ENCODE results near the gene POLR3H.
A peak's percentile ranks its signal among the peaks of the same experiment; 100 is the strongest.
"Not testable (repeated sequence)": the region's sequence is repeated elsewhere in the genome, so short reads cannot be mapped to it uniquely, and the experiment has no call there.

The POLR3H gene

DNA sequence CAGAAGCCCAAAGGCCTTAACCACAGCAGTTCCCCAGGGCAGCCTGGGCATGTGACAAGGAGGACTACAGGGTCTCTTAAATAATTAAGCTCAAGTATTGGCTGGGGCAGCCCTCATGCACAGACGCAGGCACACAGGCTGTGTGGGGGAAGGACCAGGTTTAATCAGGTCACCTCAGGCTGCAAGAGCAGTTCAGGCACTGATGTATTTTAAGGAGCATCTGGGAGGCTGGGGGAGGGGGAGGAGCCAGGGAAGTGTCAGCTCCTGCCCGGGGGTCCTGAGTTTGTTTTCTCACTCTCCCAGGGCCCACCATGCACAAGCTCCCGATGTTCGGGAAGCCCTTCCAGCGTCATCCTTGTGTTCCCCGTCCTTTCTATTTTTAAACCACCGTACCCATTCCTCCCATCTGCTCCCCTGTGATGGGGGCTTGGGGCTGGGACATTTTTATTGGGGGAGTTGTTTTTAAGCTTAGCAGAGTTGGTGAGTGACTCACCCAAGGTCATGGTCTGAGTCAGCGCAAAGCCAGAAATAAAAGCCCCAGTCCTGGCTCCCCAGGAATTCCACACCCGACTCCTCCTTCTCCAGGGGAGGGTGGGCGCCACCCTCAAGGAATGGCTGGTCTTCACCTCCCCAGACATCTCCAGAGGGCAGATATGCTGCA lies 18.9 kb upstream of the POLR3H start:
- H3K4me1 ChIP-seq (ENCODE audit: control insufficient read depth, insufficient read depth, low read length), result peaks cover 53% of the 10 kb centered on the region
- peak overlapping the region; percentile 79 for H3K4me2 ChIP-seq (ENCODE audit: low read length)
- peak overlapping the region; percentile 58 for H3K9ac ChIP-seq (ENCODE audit: low read depth, low read length)
- H3K36me3 ChIP-seq (ENCODE audit: insufficient read depth, low read length), result no peaks in the 10 kb centered on the region
- peak overlapping the region; percentile 52 for H3K4me3 ChIP-seq (ENCODE audit: low read length)
- no peaks in the 10 kb centered on the region for H3K27me3 ChIP-seq (ENCODE audit: control insufficient read depth, insufficient read depth, low read length)
- no peaks in the 10 kb centered on the region for H3K9me3 ChIP-seq (replicated peaks; ENCODE audit: low read length)

DNA sequence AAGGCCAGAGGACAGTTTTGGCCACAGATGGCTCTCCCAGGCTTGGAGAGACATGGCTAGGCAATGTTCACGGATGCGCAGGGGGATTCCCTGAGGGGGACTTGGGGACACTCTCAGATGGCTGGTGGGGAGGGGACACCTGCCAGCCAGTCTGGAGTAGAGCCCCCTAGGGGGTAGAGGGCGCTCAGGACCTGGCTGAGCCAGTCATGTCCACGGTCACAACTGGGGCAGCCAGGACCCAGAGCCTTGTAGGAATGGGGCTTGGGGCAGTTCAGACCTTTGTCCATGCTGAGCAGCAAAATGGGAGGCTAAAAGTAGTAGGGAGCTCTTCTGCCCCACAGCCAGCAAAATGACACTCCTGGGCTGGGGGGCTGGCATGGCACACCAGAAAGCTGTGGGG lies 18.2 kb upstream of the POLR3H start:
- peak overlapping the region; percentile 58 for H3K9ac ChIP-seq (ENCODE audit: low read depth, low read length)
- H3K4me1 ChIP-seq (ENCODE audit: control insufficient read depth, insufficient read depth, low read length), result peaks cover 60% of the 10 kb centered on the region
- no peaks in the 10 kb centered on the region for H3K27me3 ChIP-seq (ENCODE audit: control insufficient read depth, insufficient read depth, low read length)
- H3K9me3 ChIP-seq (replicated peaks; ENCODE audit: low read length), result no peaks in the 10 kb centered on the region
- no peaks in the 10 kb centered on the region for H3K36me3 ChIP-seq (ENCODE audit: insufficient read depth, low read length)
- H3K4me3 ChIP-seq (ENCODE audit: low read length), result no peak overlapping the region
- H3K4me2 ChIP-seq (ENCODE audit: low read length), result peak overlapping the region; percentile 79

DNA sequence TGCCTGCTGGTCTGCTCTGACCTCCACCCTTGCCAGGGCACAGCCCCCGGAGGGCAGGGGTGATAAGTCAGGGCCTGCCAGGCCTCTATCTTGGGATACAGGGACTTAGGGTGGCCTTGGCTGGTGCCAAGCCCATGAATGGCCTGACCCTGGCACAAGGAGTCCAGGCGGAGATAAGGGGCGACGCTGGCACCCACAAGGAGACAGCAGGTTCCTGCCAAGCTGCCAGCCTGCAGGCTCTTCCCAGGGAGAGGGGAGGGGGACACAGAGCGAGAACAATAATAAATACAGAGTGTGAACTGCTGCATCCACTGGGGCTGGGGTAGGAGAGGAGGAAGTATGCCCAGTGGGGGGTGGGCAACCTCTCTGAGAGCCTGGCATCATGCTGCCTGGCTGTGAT lies 17.5 kb upstream of the POLR3H start:
- H3K9ac ChIP-seq (ENCODE audit: low read depth, low read length), result peak overlapping the region; percentile 20
- H3K4me2 ChIP-seq (ENCODE audit: low read length), result peak overlapping the region; percentile 60
- H3K4me3 ChIP-seq (ENCODE audit: low read length), result no peak overlapping the region
- H3K27me3 ChIP-seq (ENCODE audit: control insufficient read depth, insufficient read depth, low read length), result no peaks in the 10 kb centered on the region
- H3K4me1 ChIP-seq (ENCODE audit: control insufficient read depth, insufficient read depth, low read length), result peaks cover 65% of the 10 kb centered on the region
- H3K36me3 ChIP-seq (ENCODE audit: insufficient read depth, low read length), result no peaks in the 10 kb centered on the region
- H3K9me3 ChIP-seq (replicated peaks; ENCODE audit: low read length), result no peaks in the 10 kb centered on the region

DNA sequence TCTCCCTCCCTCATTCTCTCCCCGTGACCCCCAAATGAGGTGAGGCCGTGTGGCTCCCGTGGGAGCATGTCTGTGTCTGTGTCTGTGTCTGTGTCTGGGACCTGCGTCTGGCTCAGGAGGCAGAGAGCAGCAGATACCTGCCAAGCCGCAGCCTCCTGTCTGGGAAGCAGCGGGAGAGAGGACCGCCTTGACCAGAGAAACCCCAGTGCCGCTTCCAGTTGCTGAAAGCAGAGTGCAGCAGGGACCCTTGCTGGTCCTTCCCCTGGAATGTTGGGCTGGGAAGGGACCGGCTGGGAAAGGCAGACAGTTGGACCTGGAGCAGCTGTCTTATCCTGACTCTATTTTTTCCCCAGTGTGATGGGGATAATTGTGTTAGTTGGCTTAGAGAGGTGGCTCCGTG lies 17.1 kb upstream of the POLR3H start:
- H3K4me1 ChIP-seq (ENCODE audit: control insufficient read depth, insufficient read depth, low read length), result peaks cover 70% of the 10 kb centered on the region
- peak overlapping the region; percentile 60 for H3K4me2 ChIP-seq (ENCODE audit: low read length)
- no peaks in the 10 kb centered on the region for H3K27me3 ChIP-seq (ENCODE audit: control insufficient read depth, insufficient read depth, low read length)
- H3K36me3 ChIP-seq (ENCODE audit: insufficient read depth, low read length), result no peaks in the 10 kb centered on the region
- no peaks in the 10 kb centered on the region for H3K9me3 ChIP-seq (replicated peaks; ENCODE audit: low read length)
- H3K9ac ChIP-seq (ENCODE audit: low read depth, low read length), result peak overlapping the region; percentile 20
- peak overlapping the region; percentile 50 for H3K4me3 ChIP-seq (ENCODE audit: low read length)

DNA sequence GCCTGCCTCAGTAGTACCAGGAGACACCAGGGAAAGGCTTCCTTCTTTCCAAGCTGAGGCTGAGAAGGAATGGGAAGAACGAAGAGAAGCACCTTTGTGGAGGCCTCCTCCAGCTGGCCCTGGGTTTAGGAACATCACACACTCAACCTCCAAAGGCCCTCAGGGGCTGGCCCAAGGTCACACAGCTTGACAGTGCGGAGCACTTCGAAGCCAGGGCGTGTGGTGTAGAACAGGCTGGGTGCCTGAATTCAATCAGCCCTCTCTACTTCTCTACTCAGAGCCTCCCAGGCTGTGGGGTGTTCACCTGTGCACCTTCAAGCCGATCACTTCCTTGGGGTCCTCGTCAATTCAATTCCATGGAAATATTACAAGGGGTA lies 15.8 kb upstream of the POLR3H start:
- no peaks in the 10 kb centered on the region for H3K9me3 ChIP-seq (replicated peaks; ENCODE audit: low read length)
- H3K9ac ChIP-seq (ENCODE audit: low read depth, low read length), result no peak overlapping the region
- peaks cover 65% of the 10 kb centered on the region for H3K4me1 ChIP-seq (ENCODE audit: control insufficient read depth, insufficient read depth, low read length)
- no peaks in the 10 kb centered on the region for H3K27me3 ChIP-seq (ENCODE audit: control insufficient read depth, insufficient read depth, low read length)
- H3K4me3 ChIP-seq (ENCODE audit: low read length), result no peak overlapping the region
- H3K36me3 ChIP-seq (ENCODE audit: insufficient read depth, low read length), result no peaks in the 10 kb centered on the region
- H3K4me2 ChIP-seq (ENCODE audit: low read length), result no peak overlapping the region

DNA sequence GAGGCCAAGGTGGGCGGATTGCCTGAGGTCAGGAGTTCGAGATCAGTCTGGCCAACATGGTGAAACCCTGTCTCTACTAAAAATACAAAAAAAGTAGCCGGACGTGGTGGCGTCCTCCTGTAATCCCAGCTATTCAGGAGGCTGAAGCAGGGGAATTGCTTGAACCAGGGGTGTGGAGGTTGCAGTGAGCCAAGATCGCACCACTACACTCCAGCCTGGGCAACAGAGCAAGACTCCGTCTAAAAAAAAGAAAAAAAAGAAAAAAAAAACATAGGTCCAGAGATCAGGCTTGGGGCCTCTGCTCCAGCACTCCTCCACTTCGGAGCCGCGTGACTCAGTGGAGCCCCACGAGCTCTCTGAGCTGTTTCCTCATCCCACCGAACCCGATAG lies 14.0 kb upstream of the POLR3H start:
- not testable (repeated sequence) for H3K9ac ChIP-seq (ENCODE audit: low read depth, low read length); H3K4me3 ChIP-seq (ENCODE audit: low read length); H3K27me3 ChIP-seq (ENCODE audit: control insufficient read depth, insufficient read depth, low read length); H3K9me3 ChIP-seq (replicated peaks; ENCODE audit: low read length); H3K36me3 ChIP-seq (ENCODE audit: insufficient read depth, low read length); H3K4me2 ChIP-seq (ENCODE audit: low read length)
- peaks cover 51% of the 10 kb centered on the region for H3K4me1 ChIP-seq (ENCODE audit: control insufficient read depth, insufficient read depth, low read length)

DNA sequence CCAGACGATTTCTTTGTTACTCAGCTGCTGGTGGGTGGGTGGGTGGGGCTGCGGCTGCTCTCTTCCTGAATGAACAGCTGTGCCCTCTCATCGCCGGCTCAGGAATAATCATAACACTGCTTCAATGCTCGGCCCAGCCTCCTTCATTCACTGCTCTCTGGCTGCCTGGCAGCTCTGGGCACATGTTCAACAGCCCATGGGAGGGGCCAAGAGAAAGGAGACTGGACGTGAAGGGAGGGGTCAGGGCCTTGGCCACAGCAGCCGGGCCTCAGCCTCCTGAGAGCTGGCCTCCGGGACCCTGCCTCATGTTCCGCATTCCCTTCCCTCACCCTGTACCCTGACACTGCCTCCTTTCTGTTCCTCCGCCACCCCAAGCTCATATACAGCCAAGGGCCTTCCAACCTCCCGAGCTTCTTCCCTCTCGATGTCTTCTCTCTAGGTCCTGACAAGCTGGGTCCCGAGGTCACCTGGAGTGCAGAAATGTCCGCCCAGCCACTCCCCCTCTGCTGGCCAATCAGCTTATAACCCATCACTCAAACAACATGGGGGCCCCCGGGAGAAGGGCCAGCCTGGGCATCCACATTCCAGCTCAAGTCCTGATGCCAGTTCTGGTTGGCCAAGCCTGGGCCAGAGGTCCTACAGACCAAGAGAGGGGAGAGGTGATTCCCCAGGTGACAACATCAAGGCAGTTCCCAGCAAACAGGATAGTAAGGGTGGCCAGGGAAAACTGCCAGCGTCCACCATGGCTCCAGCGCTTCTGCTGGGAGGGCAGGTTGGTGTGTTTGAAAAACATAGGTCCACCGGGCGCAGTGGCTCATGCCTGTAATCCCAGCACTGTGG lies 13.4 kb upstream of the POLR3H start:
- H3K9me3 ChIP-seq (replicated peaks; ENCODE audit: low read length), result no peaks in the 10 kb centered on the region
- no peaks in the 10 kb centered on the region for H3K36me3 ChIP-seq (ENCODE audit: insufficient read depth, low read length)
- H3K27me3 ChIP-seq (ENCODE audit: control insufficient read depth, insufficient read depth, low read length), result no peaks in the 10 kb centered on the region
- H3K4me3 ChIP-seq (ENCODE audit: low read length), result peak overlapping the region; percentile 1
- H3K4me1 ChIP-seq (ENCODE audit: control insufficient read depth, insufficient read depth, low read length), result peaks cover 45% of the 10 kb centered on the region
- peak overlapping the region; percentile 83 for H3K9ac ChIP-seq (ENCODE audit: low read depth, low read length)
- H3K4me2 ChIP-seq (ENCODE audit: low read length), result peak overlapping the region; percentile 78

DNA sequence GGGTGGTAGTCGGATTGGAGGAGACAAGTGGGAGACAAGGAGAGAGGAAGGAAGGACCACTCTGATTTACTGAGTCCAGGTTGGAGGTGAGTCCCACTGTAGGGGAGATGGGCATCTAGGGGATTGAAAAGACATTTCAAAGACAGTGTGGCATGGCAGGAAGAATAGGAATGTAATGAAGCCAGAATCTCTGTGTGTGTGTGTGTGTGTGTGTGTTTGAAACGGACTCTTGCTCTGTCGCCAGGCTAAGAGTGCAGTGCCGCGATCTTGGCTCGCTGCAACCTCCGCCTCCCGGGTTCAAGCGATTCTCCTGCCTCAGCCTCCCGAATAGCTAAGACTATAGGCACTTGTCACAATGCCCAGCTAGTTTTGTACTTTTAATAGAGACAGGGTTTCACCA lies 12.3 kb upstream of the POLR3H start:
- H3K4me1 ChIP-seq (ENCODE audit: control insufficient read depth, insufficient read depth, low read length), result peaks cover 35% of the 10 kb centered on the region
- H3K27me3 ChIP-seq (ENCODE audit: control insufficient read depth, insufficient read depth, low read length), result no peaks in the 10 kb centered on the region
- H3K9me3 ChIP-seq (replicated peaks; ENCODE audit: low read length), result no peaks in the 10 kb centered on the region
- H3K36me3 ChIP-seq (ENCODE audit: insufficient read depth, low read length), result no peaks in the 10 kb centered on the region
- no peak overlapping the region for H3K4me2 ChIP-seq (ENCODE audit: low read length)
- peak overlapping the region; percentile 83 for H3K9ac ChIP-seq (ENCODE audit: low read depth, low read length)
- H3K4me3 ChIP-seq (ENCODE audit: low read length), result no peak overlapping the region

DNA sequence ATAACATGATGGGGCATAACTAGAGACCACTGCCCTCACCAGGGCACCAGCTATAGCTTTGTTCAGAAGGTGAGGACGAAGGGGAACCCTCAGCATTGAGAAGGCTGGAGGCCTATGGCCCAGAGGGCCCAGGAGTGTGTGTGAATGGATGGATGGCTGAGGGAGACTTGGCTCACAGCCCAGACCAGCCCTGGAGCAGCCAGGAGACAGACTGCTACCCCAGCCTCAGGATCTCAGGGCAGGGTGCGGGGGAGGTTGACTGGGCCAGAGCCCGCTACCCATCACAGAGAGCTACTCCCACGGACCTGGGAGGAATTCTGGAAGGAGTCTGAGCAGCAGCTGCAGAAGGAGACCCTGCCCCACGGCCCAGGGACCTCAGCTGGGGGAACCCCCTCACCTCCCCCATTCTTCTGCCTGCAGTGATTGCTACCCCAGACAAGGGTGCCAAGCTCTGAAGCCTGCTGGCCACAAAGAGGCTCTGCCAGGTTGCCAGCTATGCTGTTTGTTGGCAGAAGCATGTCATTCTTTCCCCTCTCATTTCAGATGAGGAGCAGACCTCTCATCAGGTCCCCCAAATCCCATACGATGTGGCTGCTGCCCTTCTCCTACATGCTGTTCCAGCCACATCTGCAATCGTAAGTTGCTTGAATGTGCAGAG lies 11.2 kb upstream of the POLR3H start:
- H3K27me3 ChIP-seq (ENCODE audit: control insufficient read depth, insufficient read depth, low read length), result no peaks in the 10 kb centered on the region
- peaks cover 28% of the 10 kb centered on the region for H3K4me1 ChIP-seq (ENCODE audit: control insufficient read depth, insufficient read depth, low read length)

DNA sequence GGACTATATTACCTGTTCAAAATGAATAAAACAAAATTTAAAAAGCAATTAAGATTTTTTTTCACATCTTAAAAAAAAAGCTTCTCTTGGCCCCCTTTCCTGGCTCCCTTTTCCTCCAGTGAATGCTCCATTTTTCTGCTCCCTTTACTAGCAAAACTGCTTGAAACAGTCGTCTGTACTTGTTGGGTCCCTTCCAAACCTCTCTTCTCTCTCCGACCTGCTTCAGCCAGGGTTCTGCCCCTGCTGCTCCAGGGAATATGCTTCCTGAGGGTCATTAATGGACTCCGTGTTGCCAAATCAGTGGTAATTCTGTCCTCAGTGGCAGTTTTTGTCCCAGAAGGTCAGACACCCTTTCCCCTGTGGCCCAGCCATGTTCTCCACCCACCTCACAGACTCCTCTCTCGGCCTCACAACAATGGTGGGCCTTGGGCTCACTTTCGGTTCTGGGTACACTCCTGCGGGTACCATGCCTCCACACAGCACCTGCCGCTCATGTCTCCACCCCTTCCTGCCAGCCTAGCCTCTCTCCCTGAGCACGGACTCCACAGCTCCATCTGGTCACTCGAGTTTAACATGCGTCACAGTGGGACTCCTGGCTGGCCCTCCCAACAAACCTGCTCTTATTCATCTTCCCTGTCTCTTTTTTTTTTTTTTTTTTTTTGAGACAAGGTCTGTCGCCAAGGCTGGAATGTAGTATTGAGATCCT lies 7.8 kb upstream of the POLR3H start:
- H3K9me3 ChIP-seq (replicated peaks; ENCODE audit: low read length), result no peaks in the 10 kb centered on the region

More for the DNA sequence above, 11.2 kb upstream of the POLR3H start:
- no peak overlapping the region for H3K4me2 ChIP-seq (ENCODE audit: low read length)
- no peaks in the 10 kb centered on the region for H3K9me3 ChIP-seq (replicated peaks; ENCODE audit: low read length)
- H3K9ac ChIP-seq (ENCODE audit: low read depth, low read length), result no peak overlapping the region
- H3K4me3 ChIP-seq (ENCODE audit: low read length), result no peak overlapping the region
- no peaks in the 10 kb centered on the region for H3K36me3 ChIP-seq (ENCODE audit: insufficient read depth, low read length)

DNA sequence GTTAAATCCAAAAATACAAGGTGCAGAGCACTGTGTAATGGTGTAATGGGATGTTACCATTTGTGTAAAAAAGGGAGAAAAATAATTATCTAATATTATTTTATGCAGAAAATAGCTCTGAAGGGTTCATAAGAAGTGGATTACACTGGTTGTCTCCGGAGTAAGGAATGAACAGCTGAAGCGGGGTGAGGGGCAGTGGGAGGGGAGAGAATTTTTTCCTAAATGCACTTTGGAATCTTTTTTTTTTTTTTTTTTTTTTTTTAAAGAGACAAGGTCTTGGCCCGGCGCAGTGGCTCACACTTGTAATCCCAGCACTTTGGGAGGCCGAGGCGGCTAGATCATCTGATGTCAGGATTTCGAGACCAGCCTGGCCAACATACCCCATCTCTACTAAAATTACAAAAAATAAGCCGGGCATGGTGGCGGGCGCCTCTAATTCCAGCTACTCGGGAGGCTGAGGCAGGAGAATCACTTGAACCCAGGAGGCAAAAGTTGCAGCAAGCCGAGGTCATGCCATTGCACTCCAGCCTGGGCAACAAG lies 6.8 kb upstream of the POLR3H start:
- Histone ChIP-seq H3K4me2 (ENCODE audit: low read length) (no peak overlapping the region), H3K36me3 (ENCODE audit: insufficient read depth, low read length) (no peaks in the 10 kb centered on the region), H3K4me3 (ENCODE audit: low read length) (no peak overlapping the region), H3K9ac (ENCODE audit: low read depth, low read length) (no peak overlapping the region), H3K9me3 (replicated peaks; ENCODE audit: low read length) (no peaks in the 10 kb centered on the region), H3K27me3 (ENCODE audit: control insufficient read depth, insufficient read depth, low read length) (no peaks in the 10 kb centered on the region), H3K4me1 (ENCODE audit: control insufficient read depth, insufficient read depth, low read length) (peaks cover 4% of the 10 kb centered on the region)

More for the DNA sequence above, 7.8 kb upstream of the POLR3H start:
- Histone ChIP-seq H3K36me3 (ENCODE audit: insufficient read depth, low read length) (no peaks in the 10 kb centered on the region), H3K4me2 (ENCODE audit: low read length) (no peak overlapping the region), H3K9ac (ENCODE audit: low read depth, low read length) (no peak overlapping the region), H3K4me1 (ENCODE audit: control insufficient read depth, insufficient read depth, low read length) (peaks cover 13% of the 10 kb centered on the region), H3K4me3 (ENCODE audit: low read length) (no peak overlapping the region), H3K27me3 (ENCODE audit: control insufficient read depth, insufficient read depth, low read length) (no peaks in the 10 kb centered on the region)
